A549 (cell line): Measurements from ENCODE around the gene PPP4R2.

Source experiments
- EHF ChIP-seq: fragments of 250-450 bp; sonication (Bioruptor Pico); IDR thresholded peaks from 2 replicates; pipeline ENCODE4 v1.5.0; 2020; ENCODE audit warnings: mild to moderate bottlenecking
- EP300 ChIP-seq, 2 experiments: fragments of >200 bp; sonication (Bioruptor Twin); formaldehyde crosslinking; IDR thresholded peaks; 2 replicates in 1 of 2; 3 replicates in 1 of 2; pipeline ENCODE4 v1.6.1; 2016 to 2017
- HDAC2 ChIP-seq: fragments of 200-600 bp; sonication (generic); IDR thresholded peaks from 2 replicates; pipeline ENCODE4 v1.6.1; 2016
- HOXA7 ChIP-seq: fragments of 250-450 bp; sonication (Bioruptor Pico); IDR thresholded peaks from 2 replicates; pipeline ENCODE4 v1.5.0; 2020; ENCODE audit warnings: mild to moderate bottlenecking, moderate library complexity
- KDM1A ChIP-seq: fragments of 200-600 bp; sonication (generic); IDR thresholded peaks from 2 replicates; pipeline ENCODE4 v1.6.1; 2016; ENCODE audit warnings: low read depth, mild to moderate bottlenecking
- PHF8 ChIP-seq: fragments of 200-600 bp; sonication (generic); IDR thresholded peaks from 2 replicates; pipeline ENCODE4 v1.6.1; 2016; ENCODE audit warnings: low read depth, mild to moderate bottlenecking, antibody characterized with exemption, moderate library complexity, borderline replicate concordance
- POLR2A ChIP-seq: IDR thresholded peaks from 2 replicates; pipeline ENCODE4 v1.6.1; 2012; ENCODE audit warnings: mild to moderate bottlenecking, low read length
- POLR2AphosphoS2 ChIP-seq: conservative IDR thresholded peaks from 2 replicates; pipeline ENCODE4 v1.6.1; 2012; ENCODE audit warnings: low read length, improper control_type of control experiment, inconsistent platforms
- SMC3 ChIP-seq: fragments of >200 bp; sonication (Bioruptor Twin); formaldehyde crosslinking; IDR thresholded peaks from 3 replicates; pipeline ENCODE4 v1.6.1; 2018; ENCODE audit warnings: inconsistent platforms
- TF ChIP-seq, protein P1 (sequence below): fragments of >200 bp; sonication (Bioruptor Twin); formaldehyde crosslinking; IDR thresholded peaks from 3 replicates; pipeline ENCODE4 v1.5.1; 2016
- TF ChIP-seq, protein P2 (sequence below): IDR thresholded peaks from 2 replicates; pipeline ENCODE4 v1.6.1; 2012

DNA sequence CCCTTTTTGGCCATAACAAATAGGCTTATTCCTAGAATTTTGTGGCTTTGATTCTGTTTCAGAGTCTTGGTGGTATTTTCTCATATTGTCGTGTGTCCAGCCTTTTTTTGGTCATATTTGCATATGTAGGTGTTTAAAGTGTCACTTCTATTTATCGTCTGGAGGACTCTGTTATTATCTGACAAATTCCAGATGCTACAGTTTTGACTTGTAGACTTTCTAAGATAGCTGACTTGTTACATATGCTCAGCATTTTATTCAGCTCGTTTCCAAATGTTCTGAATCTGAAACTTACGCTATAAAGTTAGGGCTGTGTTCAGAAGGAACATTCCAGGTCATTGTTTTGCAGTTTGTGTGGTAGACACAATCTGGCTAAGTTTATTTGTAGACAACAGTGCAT lies 1.9 kb downstream of the PPP4R2 start:
- TF ChIP-seq, protein P1, sequence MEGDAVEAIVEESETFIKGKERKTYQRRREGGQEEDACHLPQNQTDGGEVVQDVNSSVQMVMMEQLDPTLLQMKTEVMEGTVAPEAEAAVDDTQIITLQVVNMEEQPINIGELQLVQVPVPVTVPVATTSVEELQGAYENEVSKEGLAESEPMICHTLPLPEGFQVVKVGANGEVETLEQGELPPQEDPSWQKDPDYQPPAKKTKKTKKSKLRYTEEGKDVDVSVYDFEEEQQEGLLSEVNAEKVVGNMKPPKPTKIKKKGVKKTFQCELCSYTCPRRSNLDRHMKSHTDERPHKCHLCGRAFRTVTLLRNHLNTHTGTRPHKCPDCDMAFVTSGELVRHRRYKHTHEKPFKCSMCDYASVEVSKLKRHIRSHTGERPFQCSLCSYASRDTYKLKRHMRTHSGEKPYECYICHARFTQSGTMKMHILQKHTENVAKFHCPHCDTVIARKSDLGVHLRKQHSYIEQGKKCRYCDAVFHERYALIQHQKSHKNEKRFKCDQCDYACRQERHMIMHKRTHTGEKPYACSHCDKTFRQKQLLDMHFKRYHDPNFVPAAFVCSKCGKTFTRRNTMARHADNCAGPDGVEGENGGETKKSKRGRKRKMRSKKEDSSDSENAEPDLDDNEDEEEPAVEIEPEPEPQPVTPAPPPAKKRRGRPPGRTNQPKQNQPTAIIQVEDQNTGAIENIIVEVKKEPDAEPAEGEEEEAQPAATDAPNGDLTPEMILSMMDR, result no peak
- TF ChIP-seq EHF (CRISPR knock-in tag) (no peak), SMC3 (no peak), POLR2AphosphoS2 (no peak), HOXA7 (CRISPR knock-in tag) (no peak), EP300 (IDR thresholded peaks at IDR 0.05) (no peak), PHF8 (no peak), HDAC2 (no peak), POLR2A (no peak), KDM1A (no peak)
- TF ChIP-seq, protein P2, sequence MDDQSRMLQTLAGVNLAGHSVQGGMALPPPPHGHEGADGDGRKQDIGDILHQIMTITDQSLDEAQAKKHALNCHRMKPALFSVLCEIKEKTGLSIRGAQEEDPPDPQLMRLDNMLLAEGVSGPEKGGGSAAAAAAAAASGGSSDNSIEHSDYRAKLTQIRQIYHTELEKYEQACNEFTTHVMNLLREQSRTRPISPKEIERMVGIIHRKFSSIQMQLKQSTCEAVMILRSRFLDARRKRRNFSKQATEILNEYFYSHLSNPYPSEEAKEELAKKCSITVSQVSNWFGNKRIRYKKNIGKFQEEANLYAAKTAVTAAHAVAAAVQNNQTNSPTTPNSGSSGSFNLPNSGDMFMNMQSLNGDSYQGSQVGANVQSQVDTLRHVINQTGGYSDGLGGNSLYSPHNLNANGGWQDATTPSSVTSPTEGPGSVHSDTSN, result no peak
